Measurements from ENCODE around the gene AKAP1.

DNA sequence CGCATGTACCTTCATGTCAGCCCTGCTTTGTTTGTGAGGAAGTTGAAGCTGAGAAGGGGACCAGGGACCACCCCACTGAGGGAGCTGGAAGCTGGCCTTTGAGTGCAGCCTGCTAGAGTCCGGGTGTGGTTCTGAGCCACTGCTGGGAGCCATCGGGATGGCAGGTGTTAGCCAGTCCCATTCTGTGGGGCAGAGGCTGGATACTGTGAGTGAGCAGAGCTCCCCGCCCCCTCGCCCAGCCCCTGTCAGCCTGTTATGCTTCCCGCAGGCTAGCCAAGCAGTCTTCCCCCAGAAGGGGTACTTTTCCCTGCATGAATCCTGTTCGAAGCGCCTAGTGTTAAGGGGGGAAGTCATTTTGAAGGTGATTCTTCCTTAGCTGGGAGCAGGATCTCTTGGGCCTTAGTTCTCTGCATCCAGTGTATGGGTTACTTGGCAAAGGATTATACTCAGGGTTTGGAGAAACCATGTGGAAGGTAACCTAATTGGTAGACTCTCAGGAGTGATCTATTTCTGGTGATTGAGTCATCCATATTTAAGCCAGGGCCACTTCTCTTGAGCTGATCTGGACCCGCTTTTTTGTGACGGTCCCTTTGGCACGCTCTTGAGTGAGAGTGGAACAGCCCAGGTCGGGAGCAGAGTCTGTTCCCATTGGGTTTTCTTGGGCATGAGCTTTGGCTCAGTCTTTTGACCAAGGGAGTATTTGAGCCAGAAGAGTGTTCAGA is 23.8 kb downstream of the AKAP1 start:
- TF ChIP-seq, protein P1, sequence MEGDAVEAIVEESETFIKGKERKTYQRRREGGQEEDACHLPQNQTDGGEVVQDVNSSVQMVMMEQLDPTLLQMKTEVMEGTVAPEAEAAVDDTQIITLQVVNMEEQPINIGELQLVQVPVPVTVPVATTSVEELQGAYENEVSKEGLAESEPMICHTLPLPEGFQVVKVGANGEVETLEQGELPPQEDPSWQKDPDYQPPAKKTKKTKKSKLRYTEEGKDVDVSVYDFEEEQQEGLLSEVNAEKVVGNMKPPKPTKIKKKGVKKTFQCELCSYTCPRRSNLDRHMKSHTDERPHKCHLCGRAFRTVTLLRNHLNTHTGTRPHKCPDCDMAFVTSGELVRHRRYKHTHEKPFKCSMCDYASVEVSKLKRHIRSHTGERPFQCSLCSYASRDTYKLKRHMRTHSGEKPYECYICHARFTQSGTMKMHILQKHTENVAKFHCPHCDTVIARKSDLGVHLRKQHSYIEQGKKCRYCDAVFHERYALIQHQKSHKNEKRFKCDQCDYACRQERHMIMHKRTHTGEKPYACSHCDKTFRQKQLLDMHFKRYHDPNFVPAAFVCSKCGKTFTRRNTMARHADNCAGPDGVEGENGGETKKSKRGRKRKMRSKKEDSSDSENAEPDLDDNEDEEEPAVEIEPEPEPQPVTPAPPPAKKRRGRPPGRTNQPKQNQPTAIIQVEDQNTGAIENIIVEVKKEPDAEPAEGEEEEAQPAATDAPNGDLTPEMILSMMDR (IDR thresholded peaks at IDR 0.05; ENCODE audit: poor library complexity, severe bottlenecking) = no peak
- TF ChIP-seq EP300 (conservative IDR thresholded peaks at IDR 0.05; ENCODE audit: poor library complexity, severe bottlenecking) (no peak), RAD21 (conservative IDR thresholded peaks at IDR 0.05) (no peak), EZH2 (IDR thresholded peaks at IDR 0.05; ENCODE audit: borderline replicate concordance, insufficient read depth, low read length, poor library complexity, severe bottlenecking) (no peak), TAF1 (IDR thresholded peaks at IDR 0.05; ENCODE audit: low read depth) (no peak), POLR2AphosphoS5 (IDR thresholded peaks at IDR 0.05) (no peak), MXI1 (conservative IDR thresholded peaks at IDR 0.05; ENCODE audit: poor library complexity, severe bottlenecking) (no peak)
- TF ChIP-seq, protein P2, sequence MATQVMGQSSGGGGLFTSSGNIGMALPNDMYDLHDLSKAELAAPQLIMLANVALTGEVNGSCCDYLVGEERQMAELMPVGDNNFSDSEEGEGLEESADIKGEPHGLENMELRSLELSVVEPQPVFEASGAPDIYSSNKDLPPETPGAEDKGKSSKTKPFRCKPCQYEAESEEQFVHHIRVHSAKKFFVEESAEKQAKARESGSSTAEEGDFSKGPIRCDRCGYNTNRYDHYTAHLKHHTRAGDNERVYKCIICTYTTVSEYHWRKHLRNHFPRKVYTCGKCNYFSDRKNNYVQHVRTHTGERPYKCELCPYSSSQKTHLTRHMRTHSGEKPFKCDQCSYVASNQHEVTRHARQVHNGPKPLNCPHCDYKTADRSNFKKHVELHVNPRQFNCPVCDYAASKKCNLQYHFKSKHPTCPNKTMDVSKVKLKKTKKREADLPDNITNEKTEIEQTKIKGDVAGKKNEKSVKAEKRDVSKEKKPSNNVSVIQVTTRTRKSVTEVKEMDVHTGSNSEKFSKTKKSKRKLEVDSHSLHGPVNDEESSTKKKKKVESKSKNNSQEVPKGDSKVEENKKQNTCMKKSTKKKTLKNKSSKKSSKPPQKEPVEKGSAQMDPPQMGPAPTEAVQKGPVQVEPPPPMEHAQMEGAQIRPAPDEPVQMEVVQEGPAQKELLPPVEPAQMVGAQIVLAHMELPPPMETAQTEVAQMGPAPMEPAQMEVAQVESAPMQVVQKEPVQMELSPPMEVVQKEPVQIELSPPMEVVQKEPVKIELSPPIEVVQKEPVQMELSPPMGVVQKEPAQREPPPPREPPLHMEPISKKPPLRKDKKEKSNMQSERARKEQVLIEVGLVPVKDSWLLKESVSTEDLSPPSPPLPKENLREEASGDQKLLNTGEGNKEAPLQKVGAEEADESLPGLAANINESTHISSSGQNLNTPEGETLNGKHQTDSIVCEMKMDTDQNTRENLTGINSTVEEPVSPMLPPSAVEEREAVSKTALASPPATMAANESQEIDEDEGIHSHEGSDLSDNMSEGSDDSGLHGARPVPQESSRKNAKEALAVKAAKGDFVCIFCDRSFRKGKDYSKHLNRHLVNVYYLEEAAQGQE (IDR thresholded peaks at IDR 0.05; ENCODE audit: borderline replicate concordance) = no peak
